NCI-H1092 (cell line): ENCODE results near the gene PDZD2.
"Not testable (repeated sequence)": the region's sequence is repeated elsewhere in the genome, so short reads cannot be mapped to it uniquely, and the experiment has no call there.

Experiments used
- DNase-seq: peaks from one replicate; lab custom pipeline; 2025; lab: John Stamatoyannopoulos, UW

The PDZD2 gene

GRCh38 chr5:32107291-32107690 lies 468.4 kb downstream of the PDZD2 start:
- no peak for DNase-seq

- no peak for DNase-seq
Measured at GRCh38 chr5:32108167-32108566, 469.2 kb downstream of the PDZD2 start.

GRCh38 chr5:32109236-32109635 lies 470.3 kb downstream of the PDZD2 start:
- no peak for DNase-seq

- DNase-seq, result no peak
Measured at GRCh38 chr5:32110111-32110696, 471.3 kb downstream of the PDZD2 start.

- no peak for DNase-seq
Measured at GRCh38 chr5:32115985-32116384, 477.1 kb downstream of the PDZD2 start.

GRCh38 chr5:32116574-32117313 lies 477.8 kb downstream of the PDZD2 start:
- DNase-seq, result no peak

GRCh38 chr5:32118922-32119321 lies 480.0 kb downstream of the PDZD2 start:
- not testable (repeated sequence) for DNase-seq

GRCh38 chr5:32123058-32123805 lies 484.3 kb downstream of the PDZD2 start:
- no peak for DNase-seq

- DNase-seq, result no peak
Measured at GRCh38 chr5:32123889-32124676, 485.2 kb downstream of the PDZD2 start.

GRCh38 chr5:32126691-32127090 lies 487.8 kb downstream of the PDZD2 start:
- DNase-seq, result no peak

GRCh38 chr5:32127711-32128110 lies 488.8 kb downstream of the PDZD2 start:
- no peak for DNase-seq

- DNase-seq, result no peak
Measured at GRCh38 chr5:32129074-32129598, 490.2 kb downstream of the PDZD2 start.

- no peak for DNase-seq
Measured at GRCh38 chr5:32130865-32131264, 491.9 kb downstream of the PDZD2 start.

- no peak for DNase-seq
Measured at GRCh38 chr5:32131604-32132003, 492.7 kb downstream of the PDZD2 start.

- DNase-seq, result no peak
Measured at GRCh38 chr5:32132757-32133156, 493.8 kb downstream of the PDZD2 start.

GRCh38 chr5:32135086-32135485 lies 496.2 kb downstream of the PDZD2 start:
- no peak for DNase-seq

GRCh38 chr5:32136342-32136741 lies 497.4 kb downstream of the PDZD2 start:
- no peak for DNase-seq

- DNase-seq, result no peak
Measured at GRCh38 chr5:32138839-32139493, 500.0 kb downstream of the PDZD2 start.

GRCh38 chr5:32143617-32144377 lies 504.9 kb downstream of the PDZD2 start:
- DNase-seq, result no peak

- no peak for DNase-seq
Measured at GRCh38 chr5:32144378-32145207, 505.7 kb downstream of the PDZD2 start.
